Nephron (organoid): ENCODE results near the gene PIP4K2A.
A peak's percentile ranks its signal among the peaks of the same experiment; 100 is the strongest.

ENCODE experiments used
- H3K27ac Mint-ChIP-seq, 3 experiments: 2 replicates each; pipeline ENCODE4 v1.8.0; 2020; ENCODE audit warnings: mixed read lengths in 3 of 3, mild to moderate bottlenecking in 2 of 3, moderate library complexity in 1 of 3
- H3K27me3 Mint-ChIP-seq: 2 replicates; pipeline ENCODE4 v1.8.0; 2021; ENCODE audit warnings: low read depth, mild to moderate bottlenecking, moderate library complexity, mixed read lengths
- H3K36me3 Mint-ChIP-seq: 2 replicates; pipeline ENCODE4 v1.8.0; 2020; ENCODE audit warnings: low read depth, mixed read lengths
- H3K4me1 Mint-ChIP-seq: 2 replicates; pipeline ENCODE4 v1.8.0; 2020; ENCODE audit warnings: mixed read lengths
- H3K4me3 Mint-ChIP-seq, 3 experiments: 2 replicates each; pipeline ENCODE4 v1.8.0; 2020; ENCODE audit warnings: mild to moderate bottlenecking in 3 of 3, mixed read lengths in 3 of 3, moderate library complexity in 2 of 3
- H3K9me3 Mint-ChIP-seq: 2 replicates; pipeline ENCODE4 v1.8.0; 2020; ENCODE audit warnings: mixed read lengths
- CTCF ChIP-seq, 3 experiments: fragments of 200-600 bp; sonication (generic); IDR thresholded peaks; one replicate each; pipeline ENCODE4 v1.5.0; 2021; ENCODE audit warnings: antibody characterized with exemption in 3 of 3; ENCODE audit not compliant: unreplicated experiment in 3 of 3

The PIP4K2A gene

GRCh38 chr10:22714479-22715289, at the start of gene PIP4K2A:
Gene PIP4K2A (minus strand): TSS chr10:22714578. CDS start chr10:22714326, 252 bp downstream.
- Mint-ChIP-seq H3K4me3 (peak within 1 kb of the TSS; percentile 84 to 93 (median 89)), H3K9me3 (no peaks in the 10 kb centered on the region), H3K36me3 (no peaks in the 10 kb centered on the region), H3K27me3 (no peaks in the 10 kb centered on the region), H3K27ac (peak within 1 kb of the TSS; percentile 48 to 72 (median 52)), H3K4me1 (peaks cover 28% of the 10 kb centered on the region)
- TF ChIP-seq CTCF (IDR thresholded peaks at IDR 0.05; ENCODE audit: unreplicated experiment in 3 of 3), result no peak

DNA sequence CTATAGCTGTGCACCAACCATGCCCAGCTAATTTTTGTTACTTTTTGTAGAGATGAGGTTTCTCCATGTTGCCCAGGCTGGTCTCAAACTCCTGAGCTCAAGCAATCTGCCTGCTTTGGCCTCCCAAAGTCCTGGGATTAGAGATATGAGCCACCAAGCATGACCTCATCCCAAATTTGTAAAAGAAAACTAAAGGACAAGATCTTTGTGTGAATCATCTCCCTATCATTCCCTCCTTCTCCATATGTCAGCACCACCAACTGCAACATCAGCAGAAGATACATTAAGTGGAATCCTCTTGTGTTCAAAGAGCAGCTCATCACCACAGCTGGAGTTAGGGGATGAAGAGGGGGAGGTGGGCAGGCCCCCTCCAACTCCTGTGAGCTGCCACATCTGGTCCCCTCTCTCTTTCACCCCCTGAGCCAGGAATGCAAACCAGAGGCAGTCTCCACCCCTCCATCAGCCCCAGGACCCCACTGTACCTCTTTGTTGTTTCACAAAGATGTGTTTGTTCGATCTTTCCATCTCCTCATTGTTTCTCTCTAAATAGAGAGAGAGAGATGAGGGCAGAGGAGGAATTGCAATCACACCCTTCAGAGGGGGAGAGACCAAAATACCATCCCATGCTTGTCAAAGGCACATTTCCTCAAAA, 47.3 kb upstream of the PIP4K2A start:
- peaks cover 13% of the 10 kb centered on the region for H3K4me1 Mint-ChIP-seq
- H3K9me3 Mint-ChIP-seq, result no peaks in the 10 kb centered on the region
- H3K27ac Mint-ChIP-seq, result no peak overlapping the region
- no peak for TF ChIP-seq CTCF (IDR thresholded peaks at IDR 0.05; ENCODE audit: unreplicated experiment in 3 of 3)
- H3K4me3 Mint-ChIP-seq, result no peak overlapping the region
- H3K27me3 Mint-ChIP-seq, result peaks cover 9% of the 10 kb centered on the region
- no peaks in the 10 kb centered on the region for H3K36me3 Mint-ChIP-seq

GRCh38 chr10:22760025-22760424, 45.6 kb upstream of the PIP4K2A start:
- H3K4me3 Mint-ChIP-seq, result no peak overlapping the region
- no peaks in the 10 kb centered on the region for H3K9me3 Mint-ChIP-seq
- TF ChIP-seq CTCF (IDR thresholded peaks at IDR 0.05; ENCODE audit: unreplicated experiment in 3 of 3), result no peak
- peaks cover 6% of the 10 kb centered on the region for H3K4me1 Mint-ChIP-seq
- H3K27me3 Mint-ChIP-seq, result peaks cover 9% of the 10 kb centered on the region
- no peak overlapping the region for H3K27ac Mint-ChIP-seq
- H3K36me3 Mint-ChIP-seq, result no peaks in the 10 kb centered on the region

DNA sequence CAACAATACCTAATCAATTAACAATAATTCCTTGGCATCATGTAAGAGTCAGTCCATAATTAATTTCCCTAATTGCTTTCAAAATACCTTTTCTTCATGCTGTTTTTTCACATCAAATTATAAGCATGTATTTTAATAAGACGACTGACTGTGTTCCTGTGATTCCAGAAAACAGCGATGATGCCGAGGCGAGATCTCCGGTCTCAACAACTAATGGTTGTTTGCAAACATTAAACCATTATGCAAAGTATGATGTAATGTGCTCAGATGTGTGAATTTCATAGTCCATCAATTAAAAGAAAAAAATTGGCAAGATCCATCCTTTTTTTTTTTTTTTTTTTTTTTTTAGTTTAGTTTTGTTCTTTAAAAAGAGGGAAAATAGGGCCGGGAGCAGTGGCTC, 44.5 kb upstream of the PIP4K2A start:
- H3K27ac Mint-ChIP-seq, result no peak overlapping the region
- H3K27me3 Mint-ChIP-seq, result peaks cover 9% of the 10 kb centered on the region

DNA sequence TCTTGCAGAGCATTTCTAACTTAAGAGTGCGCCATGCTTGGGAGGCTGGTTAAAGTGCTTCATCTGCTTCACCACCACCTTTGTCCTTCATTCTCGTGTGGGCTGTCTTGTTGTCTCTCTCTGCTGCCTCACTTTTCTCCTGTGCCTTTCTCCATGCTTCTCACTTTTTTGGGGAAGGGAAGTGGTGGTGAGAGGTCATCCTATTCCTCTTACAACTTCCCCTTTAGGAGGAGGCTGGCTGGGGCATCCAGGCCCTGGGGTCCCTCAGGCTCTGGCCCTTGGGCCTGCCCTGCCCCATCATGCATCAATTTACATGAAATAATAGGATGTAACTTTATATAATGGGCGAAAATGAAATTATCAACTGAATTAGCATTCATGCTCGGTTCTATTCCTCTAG, 39.9 kb upstream of the PIP4K2A start:
- no peaks in the 10 kb centered on the region for H3K27me3 Mint-ChIP-seq

More for the DNA sequence above, 44.5 kb upstream of the PIP4K2A start:
- no peaks in the 10 kb centered on the region for H3K36me3 Mint-ChIP-seq
- no peak overlapping the region for H3K4me3 Mint-ChIP-seq
- H3K4me1 Mint-ChIP-seq, result no peaks in the 10 kb centered on the region
- no peaks in the 10 kb centered on the region for H3K9me3 Mint-ChIP-seq
- TF ChIP-seq CTCF (IDR thresholded peaks at IDR 0.05; ENCODE audit: unreplicated experiment in 3 of 3), result no peak

More for the DNA sequence above, 39.9 kb upstream of the PIP4K2A start:
- H3K27ac Mint-ChIP-seq, result no peak overlapping the region
- no peaks in the 10 kb centered on the region for H3K4me1 Mint-ChIP-seq
- no peaks in the 10 kb centered on the region for H3K36me3 Mint-ChIP-seq
- no peak overlapping the region for H3K4me3 Mint-ChIP-seq
- H3K9me3 Mint-ChIP-seq, result no peaks in the 10 kb centered on the region
- no peak for TF ChIP-seq CTCF (IDR thresholded peaks at IDR 0.05; ENCODE audit: unreplicated experiment in 3 of 3)
